GM12878 (cell line): ENCODE data around the gene SERINC5. TPM values are rescaled to one million over a fixed set of nuclear protein-coding genes. Genes with fewer than 3 reads are reported as not detected.
"Not testable (repeated sequence)": the region's sequence is repeated elsewhere in the genome, so short reads cannot be mapped to it uniquely, and the experiment has no call there.

Experiments
- ATAC-seq: fragments of 200-7000 bp; cut with Tn5 transposase; 3 replicates; pipeline ENCODE4 v1.9.1; 2020; ENCODE audit warnings: mild to moderate bottlenecking, moderate library complexity
- BruUV-seq: library from RNA; stranded (reverse); fragments of 400-500 nt; replicated peaks from 2 replicates; lab custom pipeline; 2021; lab: Mats Ljungman, UMichigan
- CTCF ChIA-PET: fragments of 300-600 bp; sonication (Branson Sonifier 250); formaldehyde crosslinking; extraction: SDS; loops from one replicate; lab custom pipeline; 2021; ENCODE audit warnings: inconsistent platforms; lab: Yijun Ruan, JAX
- POLR2A ChIA-PET: fragments of 350-600 bp; formaldehyde crosslinking; extraction: SDS; loops from one replicate; lab custom pipeline; 2021; ENCODE audit warnings: inconsistent platforms; lab: Charles Lee
- RAD21 ChIA-PET: fragments of 300-600 bp; sonication (Branson Sonifier 250); formaldehyde crosslinking; loops from one replicate; lab custom pipeline; 2023; ENCODE audit warnings: antibody characterized with exemption; ENCODE audit not compliant: unreplicated experiment; lab: Charles Lee
- SMC1A ChIA-PET: fragments of 300-600 bp; sonication (Branson Sonifier 250); formaldehyde crosslinking; loops from one replicate; lab custom pipeline; 2023; ENCODE audit not compliant: unreplicated experiment, uncharacterized antibody; lab: Charles Lee
- DNase-seq: peaks from one replicate; pipeline ENCODE4 v3.0.0-alpha.2; 2011; ENCODE audit warnings: low read depth, low spot score
- FAIRE-seq: peaks from 3 replicates; lab custom pipeline; 2011; peaks lifted over from hg19 to GRCh38; lab: Jason Lieb, UNC
- H2AFZ ChIP-seq: 2 replicates; pipeline ENCODE4 v1.6.0; 2011; ENCODE audit warnings: low read depth, low read length, control low read depth; ENCODE audit not compliant: control insufficient read depth
- H3K27ac ChIP-seq: 2 replicates; pipeline ENCODE4 v1.5.1; 2011; ENCODE audit warnings: control low read depth; ENCODE audit not compliant: control insufficient read depth, insufficient read depth
- H3K27me3 ChIP-seq, 2 experiments: replicated peaks in 1 of 2; 2 replicates each; pipeline versions ENCODE4 v1.6.0 to v1.6.1; 2011; ENCODE audit warnings: low read length in 1 of 2; ENCODE audit not compliant: control insufficient read depth in 2 of 2, insufficient read depth in 2 of 2
- H3K36me3 ChIP-seq, 2 experiments: 2 replicates each; pipeline ENCODE4 v1.5.1; 2011; ENCODE audit warnings: low read length in 1 of 2; ENCODE audit not compliant: control insufficient read depth in 2 of 2, insufficient read depth in 2 of 2
- H3K4me1 ChIP-seq: 2 replicates; pipeline ENCODE4 v1.6.1; 2011; ENCODE audit warnings: mild to moderate bottlenecking, low read length, moderate library complexity, mixed read lengths; ENCODE audit not compliant: control insufficient read depth, insufficient read depth
- H3K4me2 ChIP-seq: 2 replicates; pipeline ENCODE4 v1.6.0; 2011; ENCODE audit warnings: control low read depth; ENCODE audit not compliant: control insufficient read depth, insufficient read depth
- H3K4me3 ChIP-seq: fragments of 200-600 bp; sonication (generic); 2 replicates; pipeline ENCODE4 v1.5.1; 2016
- H3K79me2 ChIP-seq: 2 replicates; pipeline ENCODE4 v1.6.0; 2011; ENCODE audit warnings: low read length; ENCODE audit not compliant: control insufficient read depth, insufficient read depth
- H3K9ac ChIP-seq: 2 replicates; pipeline ENCODE4 v1.8.0; 2011; ENCODE audit warnings: low read length, control low read depth, mixed read lengths; ENCODE audit not compliant: control insufficient read depth, insufficient read depth
- H3K9me3 ChIP-seq: replicated peaks from 3 replicates; pipeline ENCODE4 v1.5.1; 2011; ENCODE audit warnings: mild to moderate bottlenecking, low read length; ENCODE audit not compliant: control insufficient read depth, insufficient read depth
- H4K20me1 ChIP-seq: 2 replicates; pipeline ENCODE4 v1.6.0; 2011; ENCODE audit not compliant: control insufficient read depth, insufficient read depth
- NFIC ChIP-seq: IDR thresholded peaks from 2 replicates; pipeline ENCODE4 v1.6.1; 2012; ENCODE audit warnings: low read depth, mild to moderate bottlenecking, inconsistent platforms, low read length, moderate library complexity
- RB1 ChIP-seq: fragments of 450-650 bp; formaldehyde crosslinking; IDR thresholded peaks from 2 replicates; pipeline ENCODE4 v1.6.1; 2017; ENCODE audit warnings: mild to moderate bottlenecking, borderline replicate concordance
- WGBS: methylation state at CpG from one replicate; pipeline ENCODE4 v1.1.6; 2016; ENCODE audit warnings: low lambda C conversion rate; ENCODE audit not compliant: insufficient replicate concordance, insufficient coverage; ENCODE audit errors: missing lambda C conversion rate; 5-methylcytosine and 5-hydroxymethylcytosine counted together
- in situ Hi-C: fragments of 300-500 bp; cut with MboI; formaldehyde crosslinking; loops from 9 replicates; pipeline ENCODE4 v1.14.3; 2018; ENCODE audit warnings: mixed read lengths
- intact Hi-C: fragments of 100-400 bp; cut with micrococcal nuclease; formaldehyde crosslinking; loops from one replicate; pipeline ENCODE4 v1.14.2; 2022; ENCODE audit not compliant: unreplicated experiment
- polyA plus RNA-seq, 11 experiments: library from polyadenylated mRNA; depleted of rRNA in 4 of 11; unstranded in 6 of 11; stranded (reverse) in 5 of 11; fragments of >200 nt; fragmentation: Nextera tagmentation in 4 of 11; fragmentation: Illumina TruSeq in 1 of 11; extraction: Ambion mirVana in 4 of 11; extraction: Trizol in 1 of 11; gene quantifications; 1 replicate in 1 of 11; 2 replicates in 10 of 11; pipeline versions ENCODE4 v1.2.1 to v1.2.3, GENCODE V29; 2011 to 2016; ENCODE audit warnings: inconsistent platforms in 2 of 11, missing spikeins in 2 of 11, low read depth in 1 of 11
- total RNA-seq, 4 experiments: library from RNA; depleted of rRNA in 3 of 4; stranded (reverse); fragments of >200 nt in 3 of 4; fragmentation: Illumina TruSeq in 1 of 4; extraction: Trizol in 1 of 4; gene quantifications; 2 replicates each; pipeline versions ENCODE4 v1.2.1 to v1.2.3, GENCODE V29; 2013 to 2021

SERINC5 gene
- total and polyA plus RNA-seq, 10 of the 15 experiments (the other 5 are each of a cell fraction or from before 2014, with no cell fraction given): 0.66 to 7.0 (median 2.8) TPM

- ChIA-PET SMC1A (interaction anchor here (1.0 to 5.6 kb wide), 4 partner anchors 12 to 111 kb away, joined by 4 to 39 read pairs (median 6); no protein-coding TSS in a partner anchor), POLR2A (interaction anchor here (0.9 to 1.4 kb wide), 4 partner anchors 9 to 19 kb away, joined by 3 to 5 read pairs (median 3); no protein-coding TSS in a partner anchor), CTCF (no interaction called here), RAD21 (interaction anchor here (0.8 to 5.6 kb wide), 3 partner anchors 12 to 117 kb away, joined by 3 to 41 read pairs (median 4); partner anchors contain the start of gene SERINC5)
- TF ChIP-seq RB1 (no peak), NFIC (no peak)
- intact Hi-C loops (no loop called here), in situ Hi-C loops (no loop called here)
- ATAC-seq (no peak), DNase-seq (no peak), FAIRE-seq (no peak)
- Histone ChIP-seq H4K20me1 (no peaks in the 10 kb centered on the region), H3K36me3 (no peaks in the 10 kb centered on the region), H3K4me3 (no peak overlapping the region), H3K4me1 (peaks cover 35% of the 10 kb centered on the region), H3K4me2 (no peak overlapping the region), H3K9ac (no peak overlapping the region), H3K9me3 (no peaks in the 10 kb centered on the region), H3K79me2 (no peaks in the 10 kb centered on the region), H3K27me3 (no peaks in the 10 kb centered on the region), H2AFZ (no peak overlapping the region), H3K27ac (no peak overlapping the region)
- WGBS: 98% methylated on average over 6 of the region's 6 CpGs
- no TSS peak for BruUV-seq
Measured at GRCh38 chr5:80138486-80138885, 117.4 kb downstream of the SERINC5 start.

- peak overlapping the region; percentile 16; the same call in 1 of the 2 replicates for H3K27ac ChIP-seq
- ChIA-PET POLR2A (interaction anchor here (0.9 to 1.1 kb wide), 3 partner anchors 10 to 27 kb away, joined by 3 to 8 read pairs (median 5); no protein-coding TSS in a partner anchor), RAD21 (interaction anchor here (1.5 kb wide), 1 partner anchor 11 kb away, joined by 8 read pairs; no protein-coding TSS in a partner anchor), SMC1A (interaction anchor here (1.0 to 5.6 kb wide), 3 partner anchors 10 to 111 kb away, joined by 3 to 39 read pairs (median 5); no protein-coding TSS in a partner anchor), CTCF (interaction anchor here (1.2 to 1.3 kb wide), 2 partner anchors 10 to 118 kb away, joined by 3 to 4 read pairs; no protein-coding TSS in a partner anchor)
- BruUV-seq, H3K4me3 ChIP-seq, H3K79me2 ChIP-seq, intact Hi-C loops, H3K9ac ChIP-seq, H3K36me3 ChIP-seq, in situ Hi-C loops, H4K20me1 ChIP-seq, H3K27me3 ChIP-seq, H2AFZ ChIP-seq, H3K9me3 ChIP-seq, ATAC-seq, DNase-seq, FAIRE-seq: not testable (repeated sequence)
- 95% methylated on average over 7 of the region's 7 CpGs for WGBS
- peak overlapping the region; percentile 28; the same call in 1 of the 2 replicates for H3K4me2 ChIP-seq
- H3K4me1 ChIP-seq: peaks cover 18% of the 10 kb centered on the region
Measured at GRCh38 chr5:80136798-80137197, 119.0 kb downstream of the SERINC5 start.
